ENCODE results near the gene NCSTN.
"Not testable (repeated sequence)": the region's sequence is repeated elsewhere in the genome, so short reads cannot be mapped to it uniquely, and the experiment has no call there.

NCSTN gene

DNA sequence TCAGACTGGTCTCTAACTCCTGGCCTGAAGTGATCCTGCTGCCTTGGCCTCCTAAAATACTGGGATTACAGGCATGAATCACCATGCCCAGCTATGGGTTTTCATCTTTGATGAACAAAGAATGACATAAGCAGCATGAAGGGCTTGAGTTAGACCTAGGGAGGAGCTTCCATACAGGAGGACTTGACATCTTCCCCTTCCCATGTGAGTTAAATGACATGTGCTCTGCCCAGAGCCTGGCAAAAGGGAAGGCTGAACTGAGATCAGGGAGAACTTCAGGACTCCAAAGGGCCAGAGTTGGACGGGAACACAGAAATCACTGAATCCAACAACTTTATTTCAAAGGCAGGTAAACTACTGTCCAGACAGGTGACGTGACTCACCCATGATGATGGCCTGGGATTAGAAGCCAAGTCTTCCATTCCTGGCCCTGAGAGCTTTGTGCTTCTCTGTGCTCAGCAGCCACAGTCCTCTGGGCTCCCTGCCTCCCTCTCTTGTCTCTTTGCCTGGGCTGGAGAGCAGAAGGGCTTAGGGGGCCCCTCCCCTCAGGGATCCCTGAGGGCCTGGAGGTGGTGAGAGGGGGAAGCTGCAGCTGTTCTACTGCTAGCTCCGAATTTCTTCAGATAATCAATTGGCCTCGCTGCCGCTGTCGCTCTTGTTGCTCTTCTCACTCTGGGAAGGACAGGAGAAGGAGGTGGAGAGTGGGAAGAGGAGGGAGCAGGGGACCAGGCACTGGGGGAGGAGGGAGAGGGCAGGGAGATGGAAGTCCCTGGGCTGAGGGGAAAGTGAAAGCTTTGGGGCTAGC lies 31.3 kb downstream of the NCSTN start:
- DNase-seq: no peak

DNA sequence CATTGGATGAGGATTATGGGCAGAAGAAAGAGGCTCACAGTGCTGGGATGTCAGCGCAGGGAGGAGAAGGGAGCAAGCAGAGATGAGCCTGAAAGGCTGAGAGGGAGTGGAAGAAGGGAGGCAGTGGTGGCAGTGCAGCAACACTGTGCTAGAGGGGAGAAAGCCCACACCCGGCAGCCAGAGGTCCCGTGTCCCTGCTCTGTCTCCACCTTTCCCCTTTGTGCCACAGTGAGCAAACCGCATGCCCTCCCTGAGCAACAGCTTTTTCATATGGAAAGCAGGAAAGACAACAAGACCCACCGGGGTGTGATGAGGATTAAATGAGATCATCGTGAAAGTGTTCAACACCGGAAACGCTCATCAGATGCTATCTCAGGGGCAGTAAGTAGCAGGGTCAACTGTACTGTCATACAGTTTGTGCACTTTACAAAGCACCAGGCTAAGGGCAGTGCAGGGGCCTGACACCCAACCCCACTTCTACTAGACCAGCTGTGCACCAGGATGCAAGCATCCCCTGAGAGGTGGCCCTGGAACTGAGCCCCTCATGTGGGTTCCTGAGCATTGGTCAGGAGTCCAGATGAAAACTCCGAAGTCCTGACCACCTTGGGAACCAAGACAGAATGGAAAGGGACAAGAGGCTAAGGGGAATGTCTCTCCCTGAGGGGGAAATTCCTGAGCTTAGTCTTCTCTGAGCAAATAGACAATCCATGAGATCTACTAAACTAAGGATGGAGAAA lies 32.8 kb downstream of the NCSTN start:
- DNase-seq: no peak

DNA sequence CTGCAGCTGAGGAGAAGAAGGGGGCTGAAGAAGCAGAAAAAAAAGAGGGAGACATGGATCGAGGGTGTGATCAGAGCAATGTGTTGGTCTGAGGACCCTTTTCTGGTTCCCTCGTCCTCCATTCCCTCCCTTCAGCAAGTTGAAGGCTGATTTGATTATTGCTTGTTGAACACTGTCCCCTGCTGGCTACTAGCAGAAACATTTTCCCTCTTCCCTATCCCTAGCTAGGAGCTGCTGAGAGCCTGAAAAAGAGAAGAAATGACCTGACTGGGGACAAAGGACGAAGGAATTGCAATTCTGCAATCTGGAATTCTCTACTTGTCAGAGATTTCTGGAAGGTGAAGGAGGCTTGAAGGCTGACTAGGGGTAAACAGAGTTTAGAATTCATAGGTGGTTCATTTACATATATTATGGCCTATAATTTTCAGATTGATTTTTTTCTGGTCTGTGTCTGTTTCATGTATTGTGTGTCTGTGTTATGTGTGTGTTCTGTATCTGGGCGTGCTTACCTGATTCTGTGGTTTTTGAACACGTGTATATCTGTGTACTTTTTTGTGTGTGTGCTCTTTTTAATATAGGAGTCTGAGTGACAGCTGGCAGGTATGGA lies 33.4 kb downstream of the NCSTN start:
- peak; percentile 26 for DNase-seq

DNA sequence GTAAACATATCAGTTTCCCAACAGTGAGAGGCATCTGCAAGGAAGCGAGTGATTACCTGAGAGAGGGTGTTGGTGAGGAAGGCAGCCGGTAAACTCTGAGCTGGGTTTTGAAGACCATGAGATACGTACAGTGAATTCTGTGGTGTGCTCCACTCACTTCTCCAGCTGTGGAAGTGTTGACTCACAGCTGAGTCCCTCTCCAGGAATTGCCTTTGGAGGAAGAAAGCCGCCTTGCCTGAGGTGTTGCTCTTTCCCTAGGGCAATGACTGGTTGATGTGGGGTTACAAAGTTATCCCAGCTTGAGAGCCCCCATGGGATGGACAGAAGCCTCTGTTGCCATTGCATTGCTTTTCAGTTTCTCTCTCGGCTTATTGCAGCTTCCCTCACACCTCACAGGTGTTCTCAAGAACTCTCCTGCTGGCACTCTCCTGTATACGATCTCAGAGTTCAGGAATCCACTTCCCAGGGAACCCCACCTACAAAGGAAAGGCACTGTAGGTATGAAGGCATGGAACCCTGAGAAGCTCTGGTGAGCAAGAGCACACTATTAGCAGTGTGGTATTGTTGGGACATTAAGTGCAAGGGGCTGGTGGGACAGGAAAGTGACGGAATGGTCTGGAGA lies 34.5 kb downstream of the NCSTN start:
- DNase-seq: no peak

DNA sequence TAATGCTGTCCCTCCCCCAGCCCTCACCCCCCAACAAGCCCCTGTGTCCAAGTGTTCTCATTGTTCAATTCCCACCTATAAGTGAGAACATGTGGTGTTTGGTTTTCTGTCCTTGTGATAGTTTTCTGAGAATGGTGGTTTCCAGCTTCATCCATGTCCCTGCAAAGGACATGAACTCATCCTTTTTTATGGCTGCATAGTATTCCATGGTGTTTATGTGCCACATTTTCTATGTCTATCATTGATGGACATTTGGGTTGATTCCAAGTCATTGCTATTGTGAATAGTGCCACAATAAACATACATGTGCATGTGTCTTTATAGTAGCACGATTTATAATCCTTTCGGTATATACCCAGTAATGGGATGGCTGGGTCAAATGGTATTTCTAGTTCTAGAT lies 41.6 kb downstream of the NCSTN start:
- not testable (repeated sequence) for DNase-seq

DNA sequence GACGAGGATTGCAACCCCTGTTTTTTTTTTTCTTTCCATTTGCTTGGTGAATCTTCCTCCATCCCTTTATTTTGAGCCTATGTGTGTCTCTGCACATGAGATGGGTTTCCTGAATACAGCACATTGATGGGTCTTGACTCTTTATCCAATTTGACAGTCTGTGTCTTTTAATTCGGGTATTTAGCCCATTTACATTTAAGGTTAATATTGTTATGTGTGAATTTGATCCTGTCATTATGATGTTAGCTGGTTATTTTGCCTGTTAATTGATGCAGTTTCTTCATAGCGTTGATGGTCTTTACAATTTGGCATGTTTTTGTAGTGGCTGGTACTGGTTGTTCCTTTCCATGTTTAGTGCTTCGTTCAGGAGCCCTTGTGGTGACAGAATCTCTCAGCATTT lies 45.2 kb downstream of the NCSTN start:
- DNase-seq: not testable (repeated sequence)

DNA sequence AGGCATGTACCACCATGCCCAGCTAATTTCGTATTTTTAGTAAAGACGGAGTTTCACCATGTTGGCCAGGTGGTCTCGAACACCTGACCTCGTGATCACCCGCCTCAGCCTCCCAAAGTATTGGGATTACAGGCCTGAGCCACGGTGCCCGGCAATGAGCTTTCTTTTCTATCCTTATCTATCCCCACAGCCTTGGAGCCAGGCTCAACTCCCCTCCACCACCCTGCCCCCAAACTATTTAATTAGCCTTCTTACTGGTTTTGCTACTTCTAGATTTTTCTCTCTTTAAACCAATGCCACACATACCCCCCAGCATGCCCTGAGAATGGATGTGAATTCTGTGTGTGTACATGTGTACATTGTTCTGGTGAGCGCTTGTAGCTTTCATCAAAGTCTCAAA lies 51.5 kb downstream of the NCSTN start:
- no peak for DNase-seq

DNA sequence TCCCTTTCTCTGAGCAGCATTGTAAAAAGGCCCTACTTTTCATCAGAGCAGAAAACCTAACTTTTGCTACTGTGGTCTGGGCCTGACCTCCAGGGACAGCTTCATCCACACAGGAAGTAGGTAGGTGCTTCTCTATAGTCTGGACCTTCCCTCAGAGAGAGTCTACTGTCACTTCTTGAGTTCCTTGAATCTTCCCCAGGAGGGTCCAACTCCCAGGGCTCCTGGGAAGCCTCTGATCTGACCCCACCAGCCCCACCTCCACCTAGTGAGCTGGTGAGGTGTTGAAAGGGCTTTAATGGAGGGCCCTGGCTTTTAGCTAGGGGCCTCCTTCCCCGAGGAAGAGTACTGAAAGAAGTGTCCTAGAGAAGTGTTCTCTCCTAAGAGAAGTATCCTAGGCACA lies 54.5 kb downstream of the NCSTN start:
- DNase-seq: no peak

DNA sequence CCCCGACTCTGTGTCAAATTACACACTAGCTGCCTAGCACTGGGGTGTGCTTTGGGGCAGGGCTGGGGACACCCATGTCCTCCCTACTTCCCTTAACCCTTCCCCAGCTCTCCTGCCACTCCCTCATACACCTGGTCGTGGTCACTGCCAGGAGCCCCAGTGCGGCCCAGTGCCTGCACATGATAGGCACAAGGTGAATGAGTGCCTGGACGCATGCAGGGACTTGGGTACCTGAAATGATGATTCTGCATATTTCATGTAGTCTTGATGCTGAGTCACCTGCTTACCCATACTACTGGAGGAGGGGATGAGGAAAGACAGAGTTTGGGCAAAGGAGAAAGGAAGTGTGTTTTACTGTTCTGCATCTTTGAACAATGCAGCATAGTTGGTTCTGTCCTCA lies 55.6 kb downstream of the NCSTN start:
- no peak for DNase-seq

DNA sequence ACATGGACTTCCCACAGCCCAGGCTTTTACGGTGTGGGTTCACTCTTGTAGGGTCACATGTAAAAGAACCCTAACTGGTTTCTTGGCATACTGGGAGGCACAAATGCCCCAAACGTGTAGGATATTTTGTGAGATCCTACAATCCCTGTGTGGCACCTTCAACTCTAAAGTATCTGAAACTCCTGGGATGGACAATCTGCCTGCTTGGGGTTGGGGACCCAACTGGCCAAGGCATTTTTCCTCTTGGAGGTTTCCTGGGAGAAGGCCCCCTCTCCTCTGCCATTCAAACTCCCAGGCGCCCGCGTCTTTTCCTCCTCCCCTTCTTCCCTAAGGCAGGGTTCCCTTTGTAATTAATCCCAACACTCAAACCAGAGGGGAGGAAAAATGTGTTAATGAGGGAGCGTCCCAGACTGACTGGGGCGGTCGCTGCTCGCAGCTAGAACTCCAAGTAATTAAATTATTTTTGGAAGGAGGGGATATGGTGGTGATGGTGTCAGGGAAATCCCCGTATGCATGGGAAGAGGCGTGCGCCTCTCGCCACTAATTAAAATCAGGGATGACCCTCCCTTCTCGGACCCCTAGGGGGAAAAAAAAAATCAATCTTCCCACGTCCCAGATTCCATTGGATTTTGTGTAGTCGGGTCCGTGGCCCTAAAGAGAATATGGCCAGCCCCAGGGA lies 56.5 kb downstream of the NCSTN start:
- no peak for DNase-seq

DNA sequence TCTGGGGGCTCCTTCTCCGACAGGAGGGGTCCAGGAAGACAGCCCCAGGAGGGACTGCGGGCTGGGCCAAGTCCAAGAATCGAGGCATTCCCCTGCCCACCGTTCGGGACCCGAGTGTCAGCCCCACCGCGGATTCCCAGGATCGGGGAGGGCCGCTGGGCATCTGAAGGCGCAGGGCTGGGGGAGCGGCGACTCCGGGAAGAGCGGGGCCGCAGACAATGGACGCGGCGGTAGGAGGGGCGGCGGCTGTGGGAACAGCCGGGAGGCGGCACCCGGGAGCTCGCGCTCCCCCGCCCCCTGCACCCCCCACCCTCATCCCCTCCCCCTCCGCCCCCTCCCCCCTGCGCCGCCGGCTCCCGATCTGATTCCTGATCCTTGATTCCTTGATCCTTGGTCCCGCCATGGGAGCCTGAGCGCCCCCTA lies 57.1 kb downstream of the NCSTN start, which contains the start of gene VANGL2:
VANGL2 (plus strand) TSS at position 342 of the 423 bp plus-strand sequence. CDS start 15,274 bp downstream, outside the sequence.
- DNase-seq: peak; percentile 34

DNA sequence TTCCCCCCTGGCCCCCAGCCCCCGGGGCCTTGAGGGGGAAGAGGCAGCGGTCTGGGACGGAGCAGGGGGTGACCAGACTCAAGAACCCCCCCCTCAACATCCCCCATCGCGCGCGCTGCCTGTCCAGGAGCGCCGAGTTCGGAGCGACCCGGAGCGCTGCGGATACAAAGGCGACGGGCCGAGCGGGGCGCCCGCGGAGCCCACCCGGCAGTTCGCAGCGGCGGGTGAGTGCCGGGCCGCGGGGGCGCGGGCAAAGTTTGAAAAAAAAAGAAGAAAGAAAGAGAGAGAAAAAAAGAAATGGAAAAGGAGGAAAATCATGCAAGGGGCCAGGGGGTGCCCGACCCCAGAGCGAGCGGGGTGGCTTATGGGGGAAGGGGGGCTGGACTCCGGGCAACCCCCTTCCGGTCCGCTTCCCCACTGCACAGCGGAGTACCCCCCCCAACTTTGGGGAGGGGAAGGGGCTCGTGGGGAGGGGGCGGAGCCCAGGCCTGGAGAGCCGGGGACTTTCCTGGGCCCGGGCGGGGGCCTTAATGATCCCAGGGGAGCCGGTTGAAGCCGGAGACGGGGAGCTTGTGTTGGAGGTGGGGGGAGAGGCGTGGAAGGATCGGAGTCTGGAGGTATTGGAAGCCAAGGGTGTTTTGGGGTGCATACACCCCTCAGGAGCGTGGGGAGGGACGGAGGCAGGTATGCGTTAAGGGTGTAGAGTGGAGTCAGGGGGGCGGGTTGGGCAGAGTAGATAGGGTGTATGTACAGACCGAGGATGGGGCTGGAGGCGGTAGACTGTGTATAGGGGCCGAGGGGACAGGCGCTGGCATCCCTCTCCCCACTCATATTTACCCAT lies 57.7 kb downstream of the NCSTN start:
- no peak for DNase-seq

DNA sequence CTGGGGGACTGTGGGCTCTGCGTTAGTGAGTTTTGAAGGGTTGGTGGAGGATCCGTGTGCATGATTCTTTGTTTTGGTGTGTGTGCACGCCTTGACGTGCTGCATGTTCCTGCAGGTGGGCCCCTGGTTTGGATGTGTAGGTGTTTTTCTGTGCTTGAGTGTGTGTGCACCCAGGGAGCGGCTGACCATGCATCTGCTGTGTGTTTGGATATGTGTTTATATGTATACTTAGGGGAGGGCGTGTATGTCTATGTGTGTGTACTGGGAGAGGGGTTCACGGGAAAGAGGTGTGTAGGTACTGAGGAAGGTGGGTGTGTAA lies 58.3 kb downstream of the NCSTN start:
- DNase-seq: no peak

DNA sequence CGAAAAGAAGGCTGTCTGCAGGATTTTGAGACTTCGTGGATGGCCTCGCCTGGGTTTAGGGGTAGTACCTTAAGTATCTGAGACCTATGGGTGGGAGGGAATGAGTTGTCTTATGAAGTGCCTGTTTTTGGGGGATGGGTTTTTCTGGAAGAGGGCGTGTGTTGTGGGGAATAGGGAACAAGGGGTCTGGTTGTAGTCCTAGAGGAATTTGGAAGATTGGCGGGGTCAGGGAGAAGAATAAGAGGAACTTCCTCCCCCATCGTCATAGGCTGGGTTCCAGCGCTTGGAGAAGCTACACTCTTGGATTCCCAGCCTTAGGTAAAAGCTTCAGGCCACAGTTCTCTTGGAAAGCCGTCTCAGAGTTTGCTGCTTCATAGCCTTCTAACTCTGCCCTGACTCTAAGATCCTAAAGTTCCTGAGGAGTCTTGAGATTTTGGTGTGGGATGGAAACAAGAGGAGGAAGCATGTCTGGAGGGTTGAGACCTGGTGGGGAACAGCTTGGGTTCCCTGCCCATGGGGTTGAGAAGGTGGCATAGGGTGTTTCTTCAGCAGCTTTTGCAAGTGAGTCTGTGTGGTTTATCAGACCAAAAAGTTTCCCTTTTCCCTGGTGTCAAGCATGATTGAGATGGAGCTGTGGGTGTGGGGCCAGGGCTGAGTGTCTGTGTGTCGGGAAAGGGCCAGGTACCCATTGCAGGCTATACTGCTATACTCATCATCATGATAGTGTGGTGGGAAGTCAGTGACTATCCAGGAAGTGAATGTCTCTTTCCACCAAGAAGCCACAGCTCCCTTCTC lies 59.0 kb downstream of the NCSTN start:
- DNase-seq: no peak

DNA sequence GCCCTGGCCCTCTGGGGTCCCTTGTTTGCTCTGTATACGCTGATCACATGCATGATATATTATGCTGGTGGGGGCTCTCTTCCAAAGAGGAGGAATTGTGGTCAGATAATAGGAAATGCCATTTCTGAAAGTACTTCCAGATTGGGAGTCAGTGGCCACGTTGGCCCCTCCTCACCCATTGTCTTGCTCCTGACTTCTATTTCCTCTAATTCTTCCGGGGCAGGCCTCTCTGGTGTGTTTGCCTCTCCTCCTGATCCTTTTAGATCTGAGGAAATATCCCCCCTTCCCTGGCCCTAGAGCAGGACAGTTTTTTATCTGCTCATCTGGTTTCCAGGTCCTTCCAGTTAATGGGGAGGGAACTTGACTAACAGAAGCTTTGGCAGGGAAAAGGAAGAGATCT lies 60.1 kb downstream of the NCSTN start:
- no peak for DNase-seq

DNA sequence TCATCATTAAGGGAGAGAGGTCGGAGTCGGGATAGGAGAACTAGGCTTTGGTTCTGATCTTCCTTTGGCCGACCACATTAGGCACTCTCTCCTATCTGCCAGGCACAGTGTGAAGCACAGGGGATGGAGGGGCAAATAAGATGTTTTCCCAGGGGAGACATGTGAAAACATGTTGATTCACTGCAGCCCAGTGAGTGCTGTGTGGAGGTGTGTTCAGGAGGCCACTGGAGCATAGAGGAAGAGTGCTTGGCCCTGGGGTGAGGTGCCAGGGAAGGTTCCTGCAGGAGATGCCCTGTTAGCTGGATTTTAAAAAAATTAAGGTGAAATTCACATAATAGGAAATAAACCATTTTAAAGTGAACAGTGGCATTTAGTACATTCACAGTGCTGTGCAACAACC lies 60.9 kb downstream of the NCSTN start:
- DNase-seq: no peak

DNA sequence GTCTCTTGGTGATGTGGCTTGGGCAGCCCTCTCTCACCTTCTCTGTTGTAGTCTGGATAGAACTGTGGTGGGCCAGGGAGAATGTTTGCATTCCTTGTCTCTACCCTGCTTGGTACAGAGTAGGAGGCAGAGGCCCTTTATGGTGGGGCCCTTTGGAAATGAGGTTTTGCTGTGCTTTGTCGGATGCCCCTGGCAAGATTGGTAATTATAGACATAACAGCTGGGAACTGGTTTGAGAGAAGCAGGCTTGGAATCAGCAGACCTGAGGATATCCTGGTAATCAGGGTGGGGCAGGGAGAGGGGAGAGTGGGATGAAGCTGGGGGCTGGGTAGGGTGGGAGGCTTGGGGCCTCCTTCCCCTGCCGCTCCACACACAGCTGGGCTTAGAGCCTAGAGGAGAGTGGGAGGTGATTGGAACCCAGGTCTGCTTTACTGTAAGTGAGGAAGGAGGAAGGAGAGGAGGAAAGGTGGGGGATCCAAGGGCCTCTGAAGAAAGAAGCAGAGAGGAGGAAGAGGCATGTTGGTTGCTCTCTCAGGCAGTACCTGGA lies 62.2 kb downstream of the NCSTN start:
- DNase-seq: no peak

DNA sequence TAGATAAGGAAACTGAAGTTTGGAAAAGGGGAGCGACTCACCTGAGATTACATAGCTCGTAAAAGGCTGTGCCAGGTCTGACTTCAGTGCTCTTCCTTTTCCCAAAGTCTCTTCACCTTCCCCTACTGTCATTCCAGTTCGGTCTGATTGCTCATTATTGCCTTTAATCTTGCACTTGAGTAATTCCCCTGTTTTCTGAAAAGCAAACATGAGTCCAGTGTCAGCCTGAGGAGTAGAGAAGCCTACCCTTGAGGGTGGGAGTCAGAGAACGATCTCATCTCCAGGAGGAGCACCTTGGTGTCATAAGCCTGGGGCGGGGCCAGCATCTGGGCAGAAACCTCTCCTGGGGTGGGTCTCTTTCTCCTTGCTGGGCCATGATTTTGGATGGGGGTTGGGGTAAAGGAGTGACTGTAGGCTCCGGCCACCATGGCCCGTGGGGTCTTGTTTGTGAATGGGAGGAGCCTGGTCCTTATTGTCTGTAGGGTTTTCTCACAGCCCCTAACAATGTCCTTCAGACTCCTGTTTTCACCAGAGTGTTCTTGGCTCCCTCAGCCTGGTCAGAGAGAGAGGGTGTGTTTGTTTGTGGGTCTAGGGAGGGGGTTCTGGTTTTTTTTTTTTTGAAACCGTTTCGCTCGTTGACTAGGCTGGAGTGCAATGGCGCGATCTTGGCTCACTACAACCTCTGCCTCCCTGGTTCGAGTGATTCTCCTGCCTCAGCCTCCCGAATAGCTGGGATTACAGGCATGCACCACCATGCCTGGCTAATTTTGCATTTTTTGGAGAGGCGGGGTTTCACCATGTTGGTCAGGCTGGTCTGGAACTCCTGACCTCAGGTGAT lies 63.2 kb downstream of the NCSTN start:
- DNase-seq: no peak

DNA sequence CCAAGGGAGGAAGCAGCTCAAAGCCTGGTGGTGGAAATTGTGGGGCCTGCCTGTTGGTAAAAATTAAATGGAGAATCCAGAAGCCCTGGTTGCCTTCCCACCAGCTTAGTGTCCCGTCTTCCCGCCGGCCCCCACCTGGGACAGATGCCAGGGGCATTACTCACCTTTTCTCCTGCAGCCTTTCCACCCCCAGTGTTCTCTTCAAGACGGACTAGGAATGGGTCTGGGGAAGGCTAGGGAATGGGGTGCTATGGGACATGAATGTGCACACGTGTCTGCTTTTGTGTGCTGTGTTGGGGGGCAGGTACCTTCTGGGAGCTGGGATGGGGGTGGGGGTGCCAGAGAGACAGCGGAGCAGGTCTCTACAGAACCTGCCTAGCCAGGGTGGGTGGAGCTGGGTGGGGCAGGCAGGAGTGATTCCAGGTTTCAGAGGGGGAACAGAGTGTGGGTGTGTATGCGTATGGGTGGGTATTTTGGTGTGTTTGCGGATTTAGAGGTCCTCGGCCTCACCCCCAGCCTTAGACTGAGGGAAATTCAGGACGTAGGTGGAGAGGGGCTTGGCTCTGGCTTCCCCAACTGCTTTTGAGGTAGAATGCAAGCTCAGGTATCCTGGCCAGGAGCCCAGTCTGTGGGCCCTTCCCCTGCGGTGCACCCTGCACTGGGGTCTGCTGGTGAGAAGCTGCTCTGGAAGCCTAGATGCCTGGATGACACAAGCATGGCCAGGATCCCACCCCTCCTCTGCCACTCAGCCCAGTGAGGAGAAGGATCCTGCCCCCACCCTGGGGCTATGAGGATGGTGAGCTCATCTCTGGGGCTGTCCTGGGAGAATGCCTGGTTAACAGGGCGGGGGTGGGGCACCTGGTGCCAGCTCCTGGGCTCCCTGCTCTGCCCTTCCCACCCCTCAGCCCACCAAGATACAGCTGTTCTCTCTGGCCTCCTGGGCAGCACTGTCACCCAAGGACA lies 64.9 kb downstream of the NCSTN start:
- DNase-seq: no peak
